Omental fat pad (tissue), 4 donors: ENCODE results near the gene TMEM205. TPM values are rescaled to one million over a fixed set of nuclear protein-coding genes. Genes with fewer than 3 reads are reported as not detected.

ENCODE experiments used
- ATAC-seq: fragments of 150-250 bp; one replicate; pipeline ENCODE4 v1.9.1; 2016; ENCODE audit warnings: mild to moderate bottlenecking, moderate library complexity; ENCODE audit not compliant: low FRiP score
- DNase-seq: peaks from one replicate; pipeline ENCODE4 v3.0.0-alpha.2; 2019; ENCODE audit warnings: low spot score
- CTCF ChIP-seq, 3 donors: fragments of 450-650 bp; IDR thresholded peaks; one replicate each; pipeline ENCODE4 v1.5.1; 2016 to 2017; ENCODE audit warnings: antibody characterized with exemption in 3 of 3, mild to moderate bottlenecking in 3 of 3, moderate library complexity in 2 of 3
- total RNA-seq, 4 donors: library from RNA; depleted of rRNA; stranded (reverse); fragments of >200 nt; gene quantifications; one replicate each; pipeline ENCODE4 v1.1.0, GENCODE V29; 2016

Gene TMEM205
- total RNA-seq, 4 donors from 2014 or later = 144 to 252 (median 185) TPM

GRCh38 chr19:11377237-11377636 is 31.2 kb upstream of the TMEM205 start:
- peak; percentile 52 for DNase-seq
- ATAC-seq = no peak
- TF ChIP-seq CTCF (IDR thresholded peaks at IDR 0.05) = no peak

GRCh38 chr19:11375143-11375948 is 29.3 kb upstream of the TMEM205 start:
- TF ChIP-seq CTCF (IDR thresholded peaks at IDR 0.05) = no peak
- ATAC-seq = no peak
- no peak for DNase-seq

GRCh38 chr19:11374433-11375142 is 28.5 kb upstream of the TMEM205 start, which contains the start of gene SWSAP1:
TSS of gene SWSAP1 (plus strand) at chr19:11374666. CDS start at chr19:11374681, 15 bp downstream.
- TF ChIP-seq CTCF (IDR thresholded peaks at IDR 0.05) = no peak
- DNase-seq (peak; percentile 95), ATAC-seq (peak; percentile 99)

GRCh38 chr19:11373885-11374432 is 27.9 kb upstream of the TMEM205 start:
- ATAC-seq = no peak
- no peak for TF ChIP-seq CTCF (IDR thresholded peaks at IDR 0.05)

GRCh38 chr19:11373166-11373884 is 27.3 kb upstream of the TMEM205 start:
- DNase-seq = no peak
- TF ChIP-seq CTCF (IDR thresholded peaks at IDR 0.05) = no peak
- no peak for ATAC-seq

More at GRCh38 chr19:11373885-11374432, 27.9 kb upstream of the TMEM205 start:
- no peak for DNase-seq

GRCh38 chr19:11370744-11371143 is 24.7 kb upstream of the TMEM205 start:
- ATAC-seq = no peak
- DNase-seq = no peak
- no peak for TF ChIP-seq CTCF (IDR thresholded peaks at IDR 0.05)
